GM21825 (cell line): ENCODE results near the gene GTPBP6.
"Not testable (repeated sequence)": the region's sequence is repeated elsewhere in the genome, so short reads cannot be mapped to it uniquely, and the experiment has no call there.

Experiments
- ATAC-seq: cut with Tn5 transposase; IDR thresholded peaks from one replicate; pipeline ENCODE4 v1.9.1; 2021; ENCODE audit warnings: mild to moderate bottlenecking, moderate library complexity; ENCODE audit not compliant: unreplicated experiment

The GTPBP6 gene

DNA sequence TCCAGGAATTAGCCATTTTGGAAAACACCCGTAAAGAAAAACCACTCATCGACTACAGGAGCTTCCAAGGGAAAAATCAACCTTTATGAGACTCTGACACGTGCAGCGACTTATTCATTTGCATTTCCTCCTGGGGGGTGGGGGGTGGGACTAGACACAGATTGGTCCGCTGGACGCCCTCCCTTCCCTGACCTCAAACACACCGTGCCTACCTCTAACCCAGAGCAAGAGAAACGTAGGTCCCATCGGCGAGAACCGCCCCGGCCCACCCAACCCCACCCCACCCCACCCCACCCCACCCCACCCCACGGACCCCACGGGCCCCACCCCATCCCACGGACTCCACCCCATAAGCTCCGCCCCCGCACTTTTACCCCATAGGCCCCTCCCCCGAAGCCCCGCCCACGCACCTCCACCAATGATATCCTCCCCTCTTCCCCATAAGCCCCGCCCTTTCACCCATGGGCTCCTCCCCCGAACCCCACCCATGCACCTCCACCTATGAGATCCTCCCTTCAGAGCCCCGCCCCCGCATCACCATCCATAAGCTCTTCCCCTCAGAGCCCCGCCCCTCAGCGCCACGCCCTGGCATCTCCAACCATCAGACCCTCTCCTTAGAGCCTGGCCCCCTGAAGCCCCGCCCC is 1.1 kb downstream of the GTPBP6 start:
- ATAC-seq: no peak

DNA sequence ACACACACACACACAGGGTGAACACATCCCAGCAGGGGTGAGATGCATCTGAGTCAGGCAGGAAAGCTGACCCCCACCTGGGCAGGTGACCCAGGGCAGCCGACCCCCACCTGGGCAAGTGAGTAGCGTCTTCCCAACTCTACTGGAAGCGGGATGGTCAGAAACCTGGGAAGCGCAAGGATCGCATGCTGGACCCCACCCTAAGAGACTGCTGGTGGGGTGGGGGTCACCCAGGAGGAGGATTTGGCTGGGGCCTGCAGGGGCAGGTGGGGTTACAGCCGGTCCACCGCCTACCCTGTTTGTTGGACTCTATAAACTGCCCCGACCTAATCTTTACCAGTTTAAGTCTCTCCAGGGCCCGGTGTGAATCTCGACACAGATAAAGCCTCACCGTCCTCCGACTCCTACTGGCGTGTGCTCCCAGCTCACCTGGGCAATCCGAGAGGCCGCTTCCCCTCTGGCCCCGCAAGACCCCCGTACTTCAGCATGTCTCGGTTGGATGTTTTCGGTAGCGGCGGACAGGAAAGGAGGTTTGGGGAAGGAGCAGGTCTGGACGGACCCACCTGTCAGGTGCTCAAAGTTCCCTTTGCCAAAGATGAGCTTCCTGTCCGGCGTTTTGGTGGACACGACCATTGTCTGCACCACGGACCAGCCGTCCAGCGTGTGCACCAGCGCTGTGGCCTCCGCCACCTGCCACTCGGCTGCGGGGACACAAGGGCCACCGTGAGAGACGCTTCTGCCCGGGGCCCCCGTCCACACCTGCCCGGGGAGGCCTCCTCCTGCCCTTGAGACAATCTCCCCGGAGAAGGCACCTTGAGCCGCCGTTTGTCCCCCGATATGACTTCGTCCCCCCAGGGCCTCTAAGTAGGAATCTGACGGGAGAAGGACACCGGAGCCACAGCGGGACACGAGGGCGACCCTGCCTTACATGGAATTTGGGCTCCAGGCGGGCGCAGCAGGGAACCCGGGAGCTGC is 2.0 kb downstream of the GTPBP6 start:
- ATAC-seq: no peak

- ATAC-seq: no peak
These were observed 3.6 kb downstream of the GTPBP6 start for GRCh38 chrX:314781-315595.

GRCh38 chrX:314049-314448 is 4.5 kb downstream of the GTPBP6 start:
- no peak for ATAC-seq

DNA sequence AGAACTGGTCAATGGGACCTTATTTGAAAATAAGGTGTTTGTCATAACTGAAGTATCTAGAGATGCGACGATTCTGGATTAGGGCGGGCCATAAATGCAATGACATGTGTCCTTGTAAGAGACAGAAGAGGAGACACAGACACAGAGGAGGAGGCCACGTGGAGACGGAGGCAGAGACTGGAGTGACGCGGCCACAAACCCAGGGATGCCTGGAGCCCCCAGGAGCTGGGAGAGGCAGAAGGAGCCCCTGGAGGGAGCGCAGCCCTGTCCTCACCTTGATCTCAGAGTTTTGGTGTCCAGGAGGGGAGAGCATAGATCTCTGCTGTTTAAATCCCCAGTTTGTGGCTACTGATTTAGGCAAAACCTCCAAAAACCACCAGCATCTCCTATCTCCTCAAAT is 5.0 kb downstream of the GTPBP6 start:
- ATAC-seq: no peak

GRCh38 chrX:312621-313331 is 5.8 kb downstream of the GTPBP6 start:
- ATAC-seq: no peak

- no peak for ATAC-seq
These were observed 7.2 kb downstream of the GTPBP6 start for GRCh38 chrX:311156-312129.

DNA sequence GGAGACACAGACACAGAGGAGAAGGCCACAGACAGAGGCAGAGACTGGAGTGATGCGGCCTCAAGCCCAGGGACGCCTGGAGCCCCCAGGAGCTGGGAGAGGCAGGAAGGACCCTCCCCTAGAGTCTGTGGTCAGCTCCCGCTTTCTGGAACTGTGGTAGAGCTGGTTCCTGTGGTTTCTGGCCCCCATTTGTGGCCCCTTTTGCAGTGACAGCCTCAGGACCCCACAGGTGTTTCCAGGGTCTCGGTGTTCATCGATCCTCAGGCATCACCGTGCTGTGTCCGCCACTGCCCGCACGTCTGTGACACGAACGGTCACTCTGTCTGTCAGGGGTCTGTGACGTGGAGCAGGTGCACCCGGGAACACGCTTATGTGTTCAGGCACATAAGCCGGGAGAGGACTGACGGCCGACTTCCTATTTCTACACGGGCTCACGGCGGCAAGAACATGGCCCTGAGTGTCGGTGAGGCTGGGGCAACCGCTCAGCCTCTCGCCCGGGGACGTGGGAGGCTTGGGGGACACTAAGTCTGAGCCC is 7.9 kb downstream of the GTPBP6 start:
- ATAC-seq: no peak

DNA sequence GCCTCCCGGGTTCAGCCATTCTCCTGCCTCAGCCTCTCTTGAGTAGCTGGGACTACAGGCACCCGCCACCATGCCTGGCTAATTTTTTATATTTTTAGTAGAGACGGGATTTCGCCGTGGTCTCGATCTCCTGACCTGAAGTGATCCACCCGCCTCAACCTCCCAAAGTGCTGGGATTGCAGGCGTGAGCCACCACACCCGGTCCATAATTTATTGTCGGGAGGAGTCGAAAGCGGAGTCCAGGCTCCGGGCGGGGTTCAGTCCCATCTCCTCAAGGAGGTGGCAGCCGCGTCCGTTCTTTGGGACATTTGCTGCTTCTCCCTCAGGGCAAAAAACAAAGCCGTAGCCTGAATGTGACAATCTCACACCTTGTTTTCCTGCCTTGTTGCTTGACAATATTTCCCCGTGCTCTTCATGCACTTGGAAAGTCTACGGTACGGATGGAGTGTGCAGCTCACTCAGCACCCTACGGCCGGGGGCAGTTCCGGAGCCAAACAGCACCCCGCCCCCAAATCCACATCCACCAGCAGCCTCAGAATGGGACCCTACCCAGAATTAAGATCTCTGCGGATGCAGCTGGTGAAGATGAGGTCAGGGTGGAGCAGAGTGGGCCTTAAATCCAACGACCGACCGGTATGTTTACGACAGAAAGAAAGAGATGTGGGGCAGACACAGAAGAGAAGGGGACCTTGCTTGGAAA is 9.6 kb downstream of the GTPBP6 start:
- ATAC-seq: no peak

- no peak for ATAC-seq
These were observed 11.1 kb downstream of the GTPBP6 start for GRCh38 chrX:307261-308111.

DNA sequence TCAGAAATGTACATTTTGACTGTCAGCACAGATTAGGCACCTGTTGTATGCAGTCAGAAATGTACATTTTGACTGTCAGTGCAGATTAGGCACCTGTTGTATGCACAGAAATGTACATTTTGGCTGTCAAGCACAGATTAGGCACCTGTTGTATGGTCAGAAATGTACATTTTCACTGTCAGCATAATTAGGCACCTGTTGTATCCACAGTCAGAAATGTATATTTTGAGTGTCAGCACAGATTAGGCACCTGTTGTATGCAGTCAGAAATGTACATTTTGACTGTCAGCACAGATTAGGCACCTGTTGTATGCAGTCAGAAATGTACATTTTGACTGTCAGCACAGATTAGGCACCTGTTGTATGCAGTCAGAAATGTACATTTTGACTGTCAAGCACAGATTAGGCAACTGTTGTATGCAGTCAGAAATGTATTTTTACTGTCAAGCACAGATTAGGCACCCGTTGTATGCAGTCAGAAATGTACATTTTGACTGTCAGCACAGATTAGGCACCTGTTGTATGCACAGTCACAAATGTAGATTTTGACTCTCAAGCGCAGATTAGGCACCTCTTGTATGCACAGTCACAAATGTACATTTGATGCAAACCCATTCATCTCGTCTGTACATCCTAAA is 11.9 kb downstream of the GTPBP6 start:
- ATAC-seq: not testable (repeated sequence)

- ATAC-seq: not testable (repeated sequence)
These were observed 12.6 kb downstream of the GTPBP6 start for GRCh38 chrX:305781-306613.

GRCh38 chrX:302975-303374 is 15.6 kb downstream of the GTPBP6 start:
- no peak for ATAC-seq

GRCh38 chrX:300334-300733 is 18.3 kb downstream of the GTPBP6 start:
- no peak for ATAC-seq

DNA sequence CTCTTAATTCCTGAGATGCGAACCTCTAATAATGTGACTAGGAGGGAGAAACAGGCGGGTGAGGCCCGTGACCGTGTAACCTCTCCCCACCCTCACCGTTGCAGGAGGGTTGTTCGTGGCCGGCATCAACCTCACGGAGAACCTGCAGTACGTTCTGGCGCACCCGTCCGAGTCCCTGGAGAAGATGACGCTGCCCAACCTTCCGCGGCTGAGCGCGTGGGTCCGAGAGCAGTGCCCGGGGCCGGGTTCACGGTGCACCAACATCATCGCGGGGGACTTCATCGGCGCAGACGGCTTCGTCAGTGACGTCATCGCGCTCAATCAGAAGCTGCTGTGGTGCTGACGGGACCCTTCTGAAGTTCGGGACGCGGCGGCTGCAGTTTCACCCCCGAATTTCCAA is 19.6 kb downstream of the GTPBP6 start:
- no peak for ATAC-seq

- ATAC-seq: no peak
These were observed 23.5 kb downstream of the GTPBP6 start for GRCh38 chrX:295136-295535.
